ENCODE results near the gene CCDC158.

CCDC158 gene

DNA sequence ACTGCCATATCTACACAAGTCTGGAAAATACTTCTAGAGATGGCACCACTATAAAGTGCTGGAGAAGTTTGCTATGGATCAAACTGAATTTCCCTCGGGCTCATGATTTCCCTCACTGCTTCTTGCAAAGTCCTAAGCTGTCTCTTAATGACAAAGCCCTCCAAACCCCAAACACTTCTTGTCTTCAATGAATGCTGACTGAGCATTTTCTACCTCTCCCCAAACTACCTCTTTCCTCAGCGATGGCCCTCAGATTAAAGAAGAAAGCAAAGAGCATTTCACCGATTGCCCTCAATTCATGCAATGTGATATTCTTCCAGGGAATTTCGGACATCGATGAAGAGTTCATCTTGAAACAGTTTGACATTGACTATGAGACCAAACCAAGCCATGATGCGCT is 149.7 kb downstream of the CCDC158 start:
- TF ChIP-seq CTCF (IDR thresholded peaks at IDR 0.05; ENCODE audit: unreplicated experiment in 3 of 3), result no peak
- H3K4me1 Mint-ChIP-seq, result no peaks in the 10 kb centered on the region
- no peak overlapping the region for H3K27ac Mint-ChIP-seq
- H3K27me3 Mint-ChIP-seq (ENCODE audit: low read depth), result no peaks in the 10 kb centered on the region
- H3K4me3 Mint-ChIP-seq, result no peak overlapping the region
- H3K36me3 Mint-ChIP-seq (ENCODE audit: low read depth), result no peaks in the 10 kb centered on the region
- no peaks in the 10 kb centered on the region for H3K9me3 Mint-ChIP-seq

- no peaks in the 10 kb centered on the region for H3K36me3 Mint-ChIP-seq (ENCODE audit: low read depth)
- no peak overlapping the region for H3K4me3 Mint-ChIP-seq
- TF ChIP-seq CTCF (IDR thresholded peaks at IDR 0.05; ENCODE audit: unreplicated experiment in 3 of 3), result no peak
- no peaks in the 10 kb centered on the region for H3K9me3 Mint-ChIP-seq
- H3K4me1 Mint-ChIP-seq, result no peaks in the 10 kb centered on the region
- no peak overlapping the region for H3K27ac Mint-ChIP-seq
- no peaks in the 10 kb centered on the region for H3K27me3 Mint-ChIP-seq (ENCODE audit: low read depth)
Observed at GRCh38 chr4:76270244-76271175, 150.4 kb downstream of the CCDC158 start.

- no peaks in the 10 kb centered on the region for H3K27me3 Mint-ChIP-seq (ENCODE audit: low read depth)
- TF ChIP-seq CTCF (IDR thresholded peaks at IDR 0.05; ENCODE audit: unreplicated experiment in 3 of 3), result no peak
- no peak overlapping the region for H3K27ac Mint-ChIP-seq
- H3K9me3 Mint-ChIP-seq, result no peaks in the 10 kb centered on the region
- no peaks in the 10 kb centered on the region for H3K4me1 Mint-ChIP-seq
- H3K4me3 Mint-ChIP-seq, result no peak overlapping the region
- no peaks in the 10 kb centered on the region for H3K36me3 Mint-ChIP-seq (ENCODE audit: low read depth)
Observed at GRCh38 chr4:76267811-76268210, 153.1 kb downstream of the CCDC158 start.

DNA sequence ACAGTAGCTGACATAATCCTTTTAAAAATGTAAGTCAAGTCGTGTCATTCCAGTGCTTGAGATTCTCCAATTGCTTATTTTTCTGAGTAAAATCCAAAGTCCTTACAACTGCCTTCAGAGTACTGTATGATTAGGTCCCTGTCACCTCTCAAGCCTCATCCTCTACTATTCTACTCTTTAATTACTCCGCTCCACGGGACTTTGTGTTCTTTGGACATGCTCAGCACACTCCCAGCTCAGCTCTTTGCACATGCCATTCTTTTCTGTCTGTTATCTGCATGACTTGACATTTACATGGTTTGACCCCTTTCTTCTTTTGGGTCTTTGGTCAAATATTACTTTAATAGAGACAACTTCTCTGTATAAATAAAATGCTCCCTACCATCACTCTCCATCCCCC is 154.3 kb downstream of the CCDC158 start:
- H3K27me3 Mint-ChIP-seq (ENCODE audit: low read depth), result no peaks in the 10 kb centered on the region
- H3K9me3 Mint-ChIP-seq, result no peaks in the 10 kb centered on the region
- H3K27ac Mint-ChIP-seq, result no peak overlapping the region
- no peak overlapping the region for H3K4me3 Mint-ChIP-seq
- TF ChIP-seq CTCF (IDR thresholded peaks at IDR 0.05; ENCODE audit: unreplicated experiment in 3 of 3), result no peak
- no peaks in the 10 kb centered on the region for H3K36me3 Mint-ChIP-seq (ENCODE audit: low read depth)
- H3K4me1 Mint-ChIP-seq, result no peaks in the 10 kb centered on the region

DNA sequence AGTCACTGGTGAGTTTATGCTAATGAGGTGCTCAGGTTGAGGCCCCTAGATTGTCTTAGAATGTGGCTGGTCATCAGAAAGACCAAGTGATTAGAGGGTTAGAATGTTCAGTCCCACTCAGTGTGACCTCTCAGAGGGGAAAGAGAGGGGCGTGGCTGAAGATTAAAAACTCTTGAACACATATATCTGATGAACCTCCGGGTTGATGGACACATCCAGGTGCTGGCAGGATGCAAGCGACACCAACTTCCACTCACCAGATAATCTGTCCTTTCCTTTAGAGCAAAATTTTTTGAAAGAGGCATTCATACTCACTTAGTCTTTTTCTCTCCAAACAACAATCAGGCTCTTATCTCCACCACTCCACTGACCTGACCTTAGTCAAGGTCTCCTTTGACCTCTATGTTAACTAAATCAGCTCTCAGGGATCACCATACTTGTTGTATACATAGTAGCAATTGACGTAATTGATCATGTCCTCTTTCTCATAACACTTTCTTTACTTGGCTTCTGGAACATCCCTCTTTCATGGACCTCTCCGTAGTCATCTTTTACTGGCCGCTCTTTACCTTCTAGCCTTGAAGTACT is 155.2 kb downstream of the CCDC158 start:
- H3K27ac Mint-ChIP-seq, result no peak overlapping the region
- no peaks in the 10 kb centered on the region for H3K9me3 Mint-ChIP-seq
- no peaks in the 10 kb centered on the region for H3K27me3 Mint-ChIP-seq (ENCODE audit: low read depth)
- no peak overlapping the region for H3K4me3 Mint-ChIP-seq
- H3K36me3 Mint-ChIP-seq (ENCODE audit: low read depth), result no peaks in the 10 kb centered on the region
- H3K4me1 Mint-ChIP-seq, result no peaks in the 10 kb centered on the region
- TF ChIP-seq CTCF (IDR thresholded peaks at IDR 0.05; ENCODE audit: unreplicated experiment in 3 of 3), result no peak
